Measurements from ENCODE around the gene ATP12A. TPM values are rescaled to one million over a fixed set of nuclear protein-coding genes. Genes with fewer than 3 reads are reported as not detected.

ATP12A gene
- total RNA-seq, 4 donors from 2014 or later: not detected

- TF ChIP-seq CTCF (IDR thresholded peaks at IDR 0.05; ENCODE audit: low read depth): no peak
Observed at GRCh38 chr13:24682353-24682752, 2.1 kb downstream of the ATP12A start.

DNA sequence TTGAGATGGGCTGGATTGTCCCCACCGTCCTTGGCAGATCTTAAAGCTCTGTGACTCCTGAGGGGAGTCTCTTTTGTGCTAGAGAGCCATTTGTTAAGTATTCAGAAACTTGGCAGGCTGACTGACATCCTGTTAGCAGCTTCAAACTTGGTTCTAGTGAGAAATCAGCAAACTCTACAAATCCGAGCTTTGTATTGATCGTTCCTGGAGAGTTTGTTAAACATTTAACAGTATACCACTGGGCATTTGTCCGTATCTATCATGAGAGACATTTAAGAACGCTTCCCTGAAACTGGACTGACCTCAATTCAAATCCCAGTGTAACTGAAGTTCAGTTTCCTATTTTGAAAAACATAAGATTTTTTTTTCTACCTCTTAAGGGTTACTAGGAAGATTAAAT lies 3.1 kb downstream of the ATP12A start:
- no peak for TF ChIP-seq CTCF (IDR thresholded peaks at IDR 0.05; ENCODE audit: low read depth)

DNA sequence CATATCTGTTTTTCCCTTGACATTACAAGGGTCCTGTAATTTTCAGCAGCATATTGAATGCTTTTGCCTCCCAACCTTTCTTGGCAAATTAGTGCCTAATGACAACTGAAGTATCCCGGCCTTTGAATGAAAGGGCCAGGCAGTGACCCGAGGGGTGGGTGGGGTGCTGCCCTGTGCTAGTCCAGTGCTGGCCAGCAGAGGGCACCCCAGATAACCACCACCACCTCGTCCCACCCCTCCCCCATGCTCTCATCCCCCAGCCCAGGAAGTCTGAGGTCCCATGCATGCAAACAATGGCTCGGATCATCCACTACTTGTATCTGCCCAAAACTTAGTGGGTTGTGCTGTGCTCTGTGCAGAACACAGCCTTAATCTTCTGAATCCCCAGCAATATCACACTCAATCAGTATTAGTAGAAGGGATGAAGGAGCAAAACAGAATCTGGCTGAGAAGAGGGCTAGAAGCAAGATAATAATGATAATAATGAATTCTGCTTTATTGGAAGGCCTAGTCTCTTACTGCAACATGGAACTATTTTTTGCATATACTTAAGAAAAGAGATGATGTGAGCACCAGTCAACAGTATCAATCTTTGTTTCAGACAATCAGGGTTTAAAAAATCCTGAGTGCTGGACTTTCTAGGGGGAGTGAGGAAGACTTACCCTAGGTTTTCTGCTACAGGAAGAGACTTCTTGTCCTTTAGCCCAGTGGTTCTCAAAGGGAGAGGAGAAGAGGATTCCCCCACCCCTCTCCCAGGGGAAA lies 3.8 kb downstream of the ATP12A start:
- TF ChIP-seq CTCF (IDR thresholded peaks at IDR 0.05; ENCODE audit: low read depth): no peak

DNA sequence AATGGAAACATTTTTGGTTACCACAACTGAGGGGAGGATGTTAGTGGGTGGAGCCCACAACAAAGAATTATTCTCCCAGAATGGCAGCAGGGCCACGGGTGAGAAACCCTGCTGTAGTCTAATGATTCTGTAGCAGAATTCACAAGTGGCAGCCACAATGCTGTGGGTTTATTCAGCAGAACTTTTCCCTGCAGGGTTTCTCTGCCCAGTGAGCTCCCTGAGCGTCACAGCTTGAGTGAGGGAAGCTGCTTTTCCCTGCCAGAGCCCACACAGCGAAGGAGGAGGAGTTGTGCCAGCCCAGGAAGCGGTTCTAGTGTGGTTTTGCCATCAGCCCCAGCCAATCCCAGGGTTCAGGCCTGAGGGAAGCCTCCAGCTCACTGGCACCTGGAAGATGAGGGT lies 4.4 kb downstream of the ATP12A start:
- no peak for TF ChIP-seq CTCF (IDR thresholded peaks at IDR 0.05; ENCODE audit: low read depth)

GRCh38 chr13:24685314-24685713 lies 5.1 kb downstream of the ATP12A start:
- TF ChIP-seq CTCF (IDR thresholded peaks at IDR 0.05; ENCODE audit: low read depth): no peak

GRCh38 chr13:24687611-24688010 lies 7.4 kb downstream of the ATP12A start:
- TF ChIP-seq CTCF (IDR thresholded peaks at IDR 0.05; ENCODE audit: low read depth): no peak

DNA sequence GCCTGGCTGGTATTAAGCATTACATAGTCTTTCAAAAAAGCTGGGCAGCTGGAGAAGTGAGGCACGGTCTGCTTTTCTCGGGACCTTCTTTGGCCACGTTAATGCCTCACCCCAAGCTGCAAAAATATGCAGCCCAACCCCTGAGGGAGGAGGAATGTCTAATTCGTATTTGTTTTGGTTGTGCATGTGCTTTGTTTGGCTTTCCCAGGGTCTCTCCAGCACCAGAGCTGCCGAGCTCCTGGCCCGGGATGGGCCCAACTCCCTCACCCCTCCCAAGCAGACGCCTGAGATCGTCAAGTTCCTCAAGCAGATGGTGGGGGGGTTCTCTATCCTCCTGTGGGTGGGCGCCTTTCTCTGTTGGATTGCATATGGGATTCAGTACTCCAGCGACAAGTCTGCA lies 7.9 kb downstream of the ATP12A start:
- TF ChIP-seq CTCF (IDR thresholded peaks at IDR 0.05; ENCODE audit: low read depth): no peak

Data from subcutaneous adipose tissue (tissue), 4 donors.